ENCODE measurements around the gene ZFAND3.
A peak's percentile ranks its signal among the peaks of the same experiment; 100 is the strongest.

Gene ZFAND3

DNA sequence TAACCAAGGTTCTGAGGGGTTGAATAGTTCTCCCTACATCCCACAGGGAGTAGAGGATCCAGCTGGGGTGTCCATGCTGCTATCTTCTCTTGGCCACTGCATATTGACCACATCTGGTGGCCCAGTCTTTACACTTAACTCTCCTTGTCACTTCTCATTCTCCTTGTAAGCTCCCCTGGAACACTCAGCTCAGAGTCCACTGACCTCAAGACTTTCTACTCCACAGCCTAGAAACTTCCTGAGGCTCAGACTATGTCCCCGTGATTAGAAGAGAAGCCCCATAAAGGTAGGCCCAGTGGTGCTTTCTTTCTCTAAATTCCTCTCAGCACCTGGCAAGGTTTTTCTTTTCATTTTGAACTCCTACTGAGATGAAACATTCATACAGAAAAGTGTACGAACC is 13.3 kb upstream of the ZFAND3 start:
- TF ChIP-seq, protein P1, sequence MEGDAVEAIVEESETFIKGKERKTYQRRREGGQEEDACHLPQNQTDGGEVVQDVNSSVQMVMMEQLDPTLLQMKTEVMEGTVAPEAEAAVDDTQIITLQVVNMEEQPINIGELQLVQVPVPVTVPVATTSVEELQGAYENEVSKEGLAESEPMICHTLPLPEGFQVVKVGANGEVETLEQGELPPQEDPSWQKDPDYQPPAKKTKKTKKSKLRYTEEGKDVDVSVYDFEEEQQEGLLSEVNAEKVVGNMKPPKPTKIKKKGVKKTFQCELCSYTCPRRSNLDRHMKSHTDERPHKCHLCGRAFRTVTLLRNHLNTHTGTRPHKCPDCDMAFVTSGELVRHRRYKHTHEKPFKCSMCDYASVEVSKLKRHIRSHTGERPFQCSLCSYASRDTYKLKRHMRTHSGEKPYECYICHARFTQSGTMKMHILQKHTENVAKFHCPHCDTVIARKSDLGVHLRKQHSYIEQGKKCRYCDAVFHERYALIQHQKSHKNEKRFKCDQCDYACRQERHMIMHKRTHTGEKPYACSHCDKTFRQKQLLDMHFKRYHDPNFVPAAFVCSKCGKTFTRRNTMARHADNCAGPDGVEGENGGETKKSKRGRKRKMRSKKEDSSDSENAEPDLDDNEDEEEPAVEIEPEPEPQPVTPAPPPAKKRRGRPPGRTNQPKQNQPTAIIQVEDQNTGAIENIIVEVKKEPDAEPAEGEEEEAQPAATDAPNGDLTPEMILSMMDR (IDR thresholded peaks at IDR 0.05): no peak
- no peak overlapping the region for H3K27ac ChIP-seq
- DNase-seq (ENCODE audit: low spot score): no peak
- no peak overlapping the region for H3K4me3 ChIP-seq

DNA sequence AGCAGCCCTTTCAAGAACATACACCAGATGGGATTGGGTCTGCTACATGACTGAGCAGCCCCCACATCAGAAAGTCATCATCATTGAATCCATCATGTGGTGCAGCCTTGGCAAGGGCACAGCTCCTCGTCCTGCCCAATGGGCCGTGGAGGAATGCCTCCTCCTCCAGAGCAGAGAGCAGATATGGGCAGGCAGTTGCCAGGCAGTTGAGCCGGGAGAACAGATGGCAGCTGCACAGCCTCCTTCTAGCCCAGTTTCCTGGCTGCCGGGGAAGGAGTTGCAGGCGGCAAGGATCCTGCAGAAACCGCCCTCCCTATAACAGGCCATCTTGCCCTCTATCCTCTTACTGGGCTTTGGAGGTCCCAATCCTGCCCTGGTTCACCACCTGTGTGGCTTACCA is 11.9 kb upstream of the ZFAND3 start:
- DNase-seq (ENCODE audit: low spot score): no peak
- Histone ChIP-seq H3K4me3 (no peak overlapping the region), H3K27ac (no peak overlapping the region)
- TF ChIP-seq, protein P1 (IDR thresholded peaks at IDR 0.05): no peak

DNA sequence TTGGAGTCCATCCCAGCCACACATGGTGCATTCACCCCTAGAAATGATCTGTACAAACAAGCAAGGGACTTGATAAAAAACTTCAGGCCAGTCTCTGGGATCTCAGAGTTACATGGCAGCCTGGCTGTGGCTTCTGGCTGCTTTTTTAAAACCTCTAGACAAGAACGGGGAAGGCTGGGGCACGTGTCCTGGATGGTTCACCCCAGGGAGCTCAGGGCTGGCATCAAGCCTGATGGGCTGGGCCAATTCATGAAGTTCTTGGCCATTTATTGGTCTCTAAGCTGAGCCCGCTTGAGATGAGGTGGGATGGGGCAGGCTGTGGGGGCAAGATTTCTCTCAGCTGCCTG is 10.4 kb upstream of the ZFAND3 start:
- DNase-seq (ENCODE audit: low spot score): no peak

DNA sequence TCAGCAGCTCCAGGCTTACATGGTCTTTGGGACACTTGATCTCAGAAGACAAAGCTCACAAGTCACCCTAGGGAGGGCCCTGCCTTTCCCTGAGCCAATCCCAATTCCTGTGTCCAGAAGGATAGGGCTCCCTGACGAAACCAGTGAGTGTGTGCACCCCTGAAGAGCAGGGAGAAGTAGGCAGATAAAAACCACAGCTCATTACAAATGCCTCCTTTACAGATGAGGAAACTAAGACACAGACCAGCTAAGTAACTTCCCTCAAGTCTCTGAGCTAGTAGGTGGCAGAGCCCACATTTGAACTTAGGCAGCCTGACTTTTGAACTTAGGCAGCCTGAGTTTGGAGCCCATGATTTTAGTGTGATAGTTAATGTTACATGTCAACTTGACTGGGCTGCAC is 6.7 kb upstream of the ZFAND3 start:
- Histone ChIP-seq H3K27ac (no peak overlapping the region), H3K4me3 (no peak overlapping the region)
- DNase-seq (ENCODE audit: low spot score): no peak
- TF ChIP-seq, protein P1 (IDR thresholded peaks at IDR 0.05): no peak

More for the DNA sequence above, 10.4 kb upstream of the ZFAND3 start:
- H3K4me3 ChIP-seq: no peak overlapping the region
- H3K27ac ChIP-seq: no peak overlapping the region
- TF ChIP-seq, protein P1 (IDR thresholded peaks at IDR 0.05): no peak

DNA sequence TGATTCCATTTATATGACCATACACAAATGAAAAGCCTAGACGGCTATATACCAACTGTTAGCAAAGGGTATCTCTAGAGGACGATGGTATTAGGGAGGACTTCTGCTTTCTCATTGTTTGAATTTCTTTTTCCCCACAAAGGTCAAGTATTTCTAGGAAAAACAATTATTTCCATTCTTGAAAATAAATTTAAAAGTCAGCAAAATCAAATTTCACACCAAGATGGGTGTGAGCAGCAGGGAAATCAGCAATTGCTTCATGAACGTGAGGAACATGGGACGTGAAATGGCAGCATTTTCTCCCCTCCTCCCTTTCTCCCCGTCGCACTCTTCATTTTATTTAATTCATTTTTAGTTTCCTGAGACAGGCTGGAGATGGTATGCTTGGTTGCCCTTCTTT is 5.2 kb upstream of the ZFAND3 start:
- DNase-seq (ENCODE audit: low spot score): no peak
- TF ChIP-seq, protein P1 (IDR thresholded peaks at IDR 0.05): no peak
- H3K4me3 ChIP-seq: no peak overlapping the region
- H3K27ac ChIP-seq: no peak overlapping the region

DNA sequence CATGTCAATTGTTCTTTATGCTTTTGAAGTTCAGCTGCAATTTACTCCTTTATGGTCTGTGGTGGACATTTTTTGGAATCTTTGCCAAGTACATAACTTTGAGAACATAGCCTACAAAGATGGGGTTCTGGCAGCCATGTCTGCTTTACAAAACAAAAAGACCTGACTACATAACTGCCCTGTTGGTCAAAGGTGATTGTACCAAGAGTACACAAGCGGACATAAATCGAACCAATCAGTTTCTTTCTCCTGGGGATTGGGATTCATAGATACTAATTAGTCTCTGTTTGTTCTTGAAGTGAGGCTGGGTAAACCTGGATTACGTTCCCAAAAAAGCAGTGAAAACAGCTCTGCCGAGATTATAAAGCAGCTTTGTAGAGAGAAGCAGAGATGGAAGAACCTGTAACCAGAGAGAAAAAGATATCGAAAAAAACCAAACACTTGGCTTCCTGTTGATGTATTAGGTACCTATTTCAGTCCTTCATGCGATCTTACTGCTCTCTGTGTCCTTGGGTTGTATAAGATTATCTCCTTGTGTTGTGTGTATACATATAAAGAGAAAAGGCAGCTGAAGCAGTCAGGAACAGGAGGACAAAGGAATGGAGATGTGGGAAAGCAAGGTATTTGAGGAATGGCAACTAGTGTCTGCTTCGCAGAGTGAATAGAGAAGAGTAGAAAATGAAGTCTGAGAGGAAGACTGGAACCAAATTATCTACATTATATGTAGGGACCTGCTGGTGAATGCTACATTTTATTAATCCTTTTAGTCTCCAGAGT is 2.7 kb upstream of the ZFAND3 start:
- TF ChIP-seq, protein P1 (IDR thresholded peaks at IDR 0.05): no peak
- Histone ChIP-seq H3K27ac (no peak overlapping the region), H3K4me3 (no peak overlapping the region)
- DNase-seq (ENCODE audit: low spot score): no peak

DNA sequence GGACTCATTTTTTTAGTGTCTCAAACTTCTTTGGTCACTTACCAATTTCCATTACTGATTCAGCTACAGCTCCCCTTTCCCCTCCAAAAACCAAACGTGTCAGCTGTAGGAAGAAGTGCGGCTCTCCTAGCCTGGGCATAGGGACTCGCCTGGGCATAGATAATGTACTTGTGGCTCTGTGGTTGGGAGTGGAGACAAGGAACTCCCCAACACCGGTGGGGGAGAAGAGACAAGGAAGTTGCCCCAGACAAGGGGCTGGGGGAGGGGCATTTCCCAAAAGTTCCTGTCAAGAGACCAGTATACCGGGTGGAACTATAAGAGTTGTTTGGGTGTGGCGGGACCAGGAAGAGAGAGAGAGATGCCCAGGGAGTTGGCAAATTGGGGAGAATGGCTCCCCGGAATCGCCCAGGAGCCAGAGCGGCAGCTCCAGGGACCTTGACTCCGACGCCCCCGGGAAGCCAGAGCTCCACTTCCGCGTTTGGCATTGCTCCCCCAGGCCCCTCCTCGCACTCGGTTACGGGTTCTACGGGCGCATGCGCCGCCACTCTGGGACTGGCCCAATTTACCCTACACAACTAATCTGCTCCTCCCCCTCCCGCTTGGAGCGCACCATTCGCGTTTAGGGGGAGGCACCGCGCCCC is 871 bp upstream of the ZFAND3 start:
- peak overlapping the region; percentile 95 for H3K4me3 ChIP-seq
- TF ChIP-seq, protein P1 (IDR thresholded peaks at IDR 0.05): no peak
- peak overlapping the region; percentile 96 to 97 for H3K27ac ChIP-seq
- peak; percentile 98 for DNase-seq (ENCODE audit: low spot score)
